ENCODE data around the gene SGK1. TPM values are rescaled to one million over a fixed set of nuclear protein-coding genes. Genes with fewer than 3 reads are reported as not detected.
A peak's percentile ranks its signal among the peaks of the same experiment; 100 is the strongest.

Gene SGK1
- total and polyA plus RNA-seq, 4 donors = 68.9 to 299 (median 148) TPM

- Histone ChIP-seq H3K27ac (ENCODE audit: low read depth in 1 of 2, low read length in 1 of 2) (peak overlapping the region; percentile 72 to 79), H3K9ac (ENCODE audit: insufficient read depth in 1 of 2, low read length in 2 of 2) (no peak overlapping the region), H3K9me3 (ENCODE audit: control insufficient read depth in 4 of 4, insufficient read depth in 3 of 4, low read length in 3 of 4) (no peaks in the 10 kb centered on the region), H3K4me1 (ENCODE audit: control insufficient read depth in 5 of 5, insufficient read depth in 5 of 5, low read length in 5 of 5) (peaks cover 0 to 19% (median 0%) of the 10 kb centered on the region in 5 donors), H3K4me3 (no peak overlapping the region), H3K36me3 (ENCODE audit: control insufficient read depth in 4 of 4, insufficient read depth in 4 of 4, low read length in 4 of 4) (no peaks in the 10 kb centered on the region), H3K27me3 (ENCODE audit: control insufficient read depth in 3 of 3, insufficient read depth in 3 of 3, low read length in 2 of 3) (peaks cover 0 to 8% (median 0%) of the 10 kb centered on the region in 3 donors)
- 1 to 4% methylated on average over 30 of the region's 30 CpGs for WGBS, 2 donors
- DNase-seq (peak; percentile 83 to 93 (median 90)), ATAC-seq (ENCODE audit: insufficient read depth, low FRiP score) (peak; percentile 12)
- TF ChIP-seq CTCF (IDR thresholded peaks at IDR 0.05; ENCODE audit: control extremely low read depth, extremely low read depth) = peak; percentile 72
Observed at GRCh38 chr6:134178161-134179044, 139.5 kb downstream of the SGK1 start.

GRCh38 chr6:134177753-134178160, 140.2 kb downstream of the SGK1 start:
- TF ChIP-seq CTCF (IDR thresholded peaks at IDR 0.05; ENCODE audit: control extremely low read depth, extremely low read depth) = no peak
- DNase-seq = peak in 2 of 3 donors; percentile 27 to 57
- Histone ChIP-seq H3K9me3 (ENCODE audit: control insufficient read depth in 4 of 4, insufficient read depth in 3 of 4, low read length in 3 of 4) (no peaks in the 10 kb centered on the region), H3K27me3 (ENCODE audit: control insufficient read depth in 3 of 3, insufficient read depth in 3 of 3, low read length in 2 of 3) (peaks cover 0 to 8% (median 0%) of the 10 kb centered on the region in 3 donors), H3K9ac (ENCODE audit: insufficient read depth in 1 of 2, low read length in 2 of 2) (no peak overlapping the region), H3K4me1 (ENCODE audit: control insufficient read depth in 5 of 5, insufficient read depth in 5 of 5, low read length in 5 of 5) (peaks cover 0 to 19% (median 0%) of the 10 kb centered on the region in 5 donors), H3K36me3 (ENCODE audit: control insufficient read depth in 4 of 4, insufficient read depth in 4 of 4, low read length in 4 of 4) (peaks cover 0 to 3% (median 1%) of the 10 kb centered on the region in 4 donors), H3K4me3 (no peak overlapping the region), H3K27ac (ENCODE audit: low read depth in 1 of 2, low read length in 1 of 2) (peak overlapping the region; percentile 72 to 79)
- WGBS, 2 donors = 28 to 35% methylated on average over 10 of the region's 10 CpGs
- ATAC-seq (ENCODE audit: insufficient read depth, low FRiP score) = no peak

GRCh38 chr6:134177236-134177635, 140.7 kb downstream of the SGK1 start:
- H3K9ac ChIP-seq (ENCODE audit: insufficient read depth in 1 of 2, low read length in 2 of 2) = no peak overlapping the region
- ATAC-seq (ENCODE audit: insufficient read depth, low FRiP score) (no peak), DNase-seq (no peak)
- TF ChIP-seq CTCF (IDR thresholded peaks at IDR 0.05; ENCODE audit: control extremely low read depth, extremely low read depth) = no peak
- peaks cover 0 to 8% (median 0%) of the 10 kb centered on the region in 3 donors for H3K27me3 ChIP-seq (ENCODE audit: control insufficient read depth in 3 of 3, insufficient read depth in 3 of 3, low read length in 2 of 3)
- H3K36me3 ChIP-seq (ENCODE audit: control insufficient read depth in 4 of 4, insufficient read depth in 4 of 4, low read length in 4 of 4) = peaks cover 0 to 7% (median 4%) of the 10 kb centered on the region in 4 donors
- WGBS, 2 donors = 60 to 65% methylated on average over 1 of the region's 1 CpG
- H3K4me1 ChIP-seq (ENCODE audit: control insufficient read depth in 5 of 5, insufficient read depth in 5 of 5, low read length in 5 of 5) = peaks cover 0 to 19% (median 0%) of the 10 kb centered on the region in 5 donors
- peak overlapping the region; percentile 72 to 79 for H3K27ac ChIP-seq (ENCODE audit: low read depth in 1 of 2, low read length in 1 of 2)
- H3K9me3 ChIP-seq (ENCODE audit: control insufficient read depth in 4 of 4, insufficient read depth in 3 of 4, low read length in 3 of 4) = no peaks in the 10 kb centered on the region
- H3K4me3 ChIP-seq = no peak overlapping the region

Measured in lung (tissue), 12 donors.